H1 (cell line): ENCODE measurements around the gene HMCES. TPM values are rescaled to one million over a fixed set of nuclear protein-coding genes. Genes with fewer than 3 reads are reported as not detected.

Source experiments
- SAP30 ChIP-seq: fragments of 300-600 bp; sonication (generic); IDR thresholded peaks from 2 replicates; pipeline ENCODE4 v1.7.1; 2012; ENCODE audit warnings: low read length, moderate library complexity, mild to moderate bottlenecking, inconsistent platforms; ENCODE audit not compliant: insufficient read depth, insufficient replicate concordance
- polyA plus RNA-seq, 7 experiments: library from polyadenylated mRNA; depleted of rRNA in 3 of 7; stranded (reverse) in 5 of 7; unstranded in 2 of 7; fragments of >200 nt in 5 of 7; fragments of 200-250 nt in 2 of 7; gene quantifications; 1 replicate in 5 of 7; 2 replicates in 1 of 7; 4 replicates in 1 of 7; pipeline versions ENCODE4 v1.2.1 to v1.2.3, GENCODE V29; 2011 to 2013; ENCODE audit warnings: missing spikeins in 2 of 7, mixed read lengths in 2 of 7
- total RNA-seq: library from RNA; stranded (reverse); fragmentation: NEBNext Ultra II Directional; extraction: Animal tissue kit (Norgen Biotek cat#: 25700); gene quantifications from 2 replicates; pipeline ENCODE4 v1.2.1, GENCODE V29; 2021

HMCES gene
- total and polyA plus RNA-seq, 2 of the 8 experiments (the other 6 are each of a cell fraction or from before 2014, with no cell fraction given): 27.6 to 49.5 TPM

DNA sequence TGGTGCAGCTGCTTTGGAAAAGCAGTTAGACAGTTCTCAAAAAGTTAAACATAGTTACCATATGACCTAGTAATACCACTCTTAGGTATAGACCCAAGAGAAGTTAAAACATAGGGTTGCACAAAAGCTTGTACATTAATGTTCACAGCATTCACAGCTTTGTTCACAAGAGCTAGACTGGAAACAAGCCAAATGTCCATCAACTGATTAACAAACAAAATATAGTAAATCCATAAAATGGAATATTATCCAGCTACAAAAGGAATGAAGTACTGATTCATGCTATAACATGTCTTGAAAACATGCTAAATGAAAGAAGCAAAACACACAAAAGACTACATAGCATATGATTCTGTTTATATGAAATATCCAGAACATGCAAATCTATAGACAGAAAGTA lies 32.0 kb upstream of the HMCES start (continued):
- no peak for TF ChIP-seq SAP30
